Measurements from ENCODE around the gene METTL25B. TPM values are rescaled to one million over a fixed set of nuclear protein-coding genes. Genes with fewer than 3 reads are reported as not detected.

Gene METTL25B
- total and polyA plus RNA-seq, 2 donors (not counting 1 experiment from before 2014, with no cell fraction given) = 78.3 to 81.1 TPM

DNA sequence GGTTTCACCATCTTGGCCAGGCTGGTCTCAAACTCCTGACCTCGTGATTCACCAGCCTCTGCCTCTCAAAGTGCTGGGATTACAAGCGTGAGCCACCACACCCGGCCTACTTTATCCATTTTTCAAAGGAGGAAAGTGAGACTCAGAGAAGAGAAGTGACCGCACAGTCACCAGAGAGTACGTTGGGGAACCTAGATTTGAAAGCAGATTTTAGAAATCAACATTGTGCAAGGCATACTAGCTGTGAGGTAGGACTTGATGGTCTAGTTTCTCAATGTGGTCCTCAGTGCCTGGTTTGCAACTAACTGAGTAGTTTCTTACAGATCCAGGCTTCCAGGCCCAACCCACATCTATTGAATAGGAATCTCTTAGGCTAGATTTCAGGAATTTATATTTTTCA, 37.4 kb downstream of the METTL25B start:
- H3K4me3 ChIP-seq (ENCODE audit: control extremely low read depth in 1 of 5, extremely low read depth in 1 of 5, insufficient read depth in 1 of 5, low read depth in 2 of 5, low read length in 4 of 5) = no peak overlapping the region
- peaks cover 21 to 24% of the 10 kb centered on the region in 2 donors for H3K4me1 ChIP-seq (ENCODE audit: control insufficient read depth in 2 of 2, insufficient read depth in 2 of 2, low read length in 2 of 2)
- CTCF ChIA-PET = interaction anchor here (2.1 to 9.0 kb wide), 3 partner anchors 14 to 38 kb away, joined by 15 to 87 read pairs (median 18); partner anchors contain the start of genes HDGF, ISG20L2, METTL25B and MRPL24
- intact Hi-C loops (cut with micrococcal nuclease) = loop anchor here (5.0 kb wide), 1 partner anchor 78 kb away; no protein-coding TSS in a partner anchor
- WGBS (ENCODE audit: insufficient coverage) = 93% methylated on average over 2 of the region's 5 CpGs
- no peaks in the 10 kb centered on the region for H3K9me3 ChIP-seq (ENCODE audit: control extremely low read depth in 1 of 3, control insufficient read depth in 2 of 3, insufficient read depth in 1 of 3, low read length in 2 of 3)
- no peak overlapping the region for H3K4me3 Mint-ChIP-seq
- POLR2A ChIA-PET = interaction anchor here (0.6 to 3.1 kb wide), 3 partner anchors 8 to 25 kb away, joined by 5 to 43 read pairs (median 24); partner anchors contain the start of genes HDGF and MRPL24
- H3K27me3 Mint-ChIP-seq = no peaks in the 10 kb centered on the region
- peak overlapping the region; percentile 82 for H2AFZ ChIP-seq (ENCODE audit: insufficient read depth, low read depth, low read length, poor library complexity, severe bottlenecking)
- no peak overlapping the region for H3K27ac Mint-ChIP-seq
- no peak for TF ChIP-seq EZH2 (IDR thresholded peaks at IDR 0.05; ENCODE audit: borderline replicate concordance, insufficient read depth, low read depth, low read length, poor library complexity, severe bottlenecking)
- TF ChIP-seq, protein P1, sequence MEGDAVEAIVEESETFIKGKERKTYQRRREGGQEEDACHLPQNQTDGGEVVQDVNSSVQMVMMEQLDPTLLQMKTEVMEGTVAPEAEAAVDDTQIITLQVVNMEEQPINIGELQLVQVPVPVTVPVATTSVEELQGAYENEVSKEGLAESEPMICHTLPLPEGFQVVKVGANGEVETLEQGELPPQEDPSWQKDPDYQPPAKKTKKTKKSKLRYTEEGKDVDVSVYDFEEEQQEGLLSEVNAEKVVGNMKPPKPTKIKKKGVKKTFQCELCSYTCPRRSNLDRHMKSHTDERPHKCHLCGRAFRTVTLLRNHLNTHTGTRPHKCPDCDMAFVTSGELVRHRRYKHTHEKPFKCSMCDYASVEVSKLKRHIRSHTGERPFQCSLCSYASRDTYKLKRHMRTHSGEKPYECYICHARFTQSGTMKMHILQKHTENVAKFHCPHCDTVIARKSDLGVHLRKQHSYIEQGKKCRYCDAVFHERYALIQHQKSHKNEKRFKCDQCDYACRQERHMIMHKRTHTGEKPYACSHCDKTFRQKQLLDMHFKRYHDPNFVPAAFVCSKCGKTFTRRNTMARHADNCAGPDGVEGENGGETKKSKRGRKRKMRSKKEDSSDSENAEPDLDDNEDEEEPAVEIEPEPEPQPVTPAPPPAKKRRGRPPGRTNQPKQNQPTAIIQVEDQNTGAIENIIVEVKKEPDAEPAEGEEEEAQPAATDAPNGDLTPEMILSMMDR (IDR thresholded peaks at IDR 0.05) = no peak
- H3K9me3 Mint-ChIP-seq (ENCODE audit: insufficient read depth) = no peaks in the 10 kb centered on the region
- no peak overlapping the region for H3K4me2 ChIP-seq (replicated peaks; ENCODE audit: low read depth, low read length, poor library complexity, severe bottlenecking)
- ATAC-seq (ENCODE audit: low read depth) (no peak), DNase-seq (no peak)
- H4K20me1 ChIP-seq (ENCODE audit: control insufficient read depth, insufficient read depth, low read length, poor library complexity, severe bottlenecking) = no peaks in the 10 kb centered on the region
- peaks cover 19% of the 10 kb centered on the region for H3K4me1 Mint-ChIP-seq
- peaks cover 0 to 7% of the 10 kb centered on the region in 2 experiments for H3K36me3 ChIP-seq (replicated peaks in 1 of 2; ENCODE audit: control extremely low read depth in 1 of 2, control insufficient read depth in 1 of 2, extremely low read depth in 1 of 2, insufficient read depth in 2 of 2, low read length in 1 of 2)
- H3K27ac ChIP-seq (ENCODE audit: low read length in 2 of 2) = no peak overlapping the region
- H3K79me2 ChIP-seq (ENCODE audit: control insufficient read depth, insufficient read depth, low read length) = peaks cover 33% of the 10 kb centered on the region
- H3K9ac ChIP-seq (ENCODE audit: low read length) = no peak overlapping the region
- no peaks in the 10 kb centered on the region for H3K27me3 ChIP-seq (replicated peaks in 1 of 4; ENCODE audit: control extremely low read depth in 1 of 4, control insufficient read depth in 3 of 4, insufficient read depth in 4 of 4, low read length in 3 of 4)

Data from B cell (primary cell).